ENCODE data around the gene FNDC10. TPM values are rescaled to one million over a fixed set of nuclear protein-coding genes. Genes with fewer than 3 reads are reported as not detected.
"Not testable (repeated sequence)": the region's sequence is repeated elsewhere in the genome, so short reads cannot be mapped to it uniquely, and the experiment has no call there.

Gene FNDC10
- total RNA-seq, 1 donor from 2014 or later: 7.4 TPM

GRCh38 chr1:1634613-1635012 is 34.7 kb upstream of the FNDC10 start:
- not testable (repeated sequence) for H3K79me2 ChIP-seq (ENCODE audit: insufficient read depth, low read length); H3K9me3 ChIP-seq (ENCODE audit: insufficient read depth, low read depth, low read length); H3K36me3 Mint-ChIP-seq (ENCODE audit: low read depth, unreplicated experiment); H3K4me2 ChIP-seq (ENCODE audit: low read length); H3K4me3 ChIP-seq (ENCODE audit: insufficient read depth, low read depth, low read length); DNase-seq (ENCODE audit: low read depth); H3K27me3 Mint-ChIP-seq (ENCODE audit: low read depth, unreplicated experiment); H3K9ac ChIP-seq (ENCODE audit: low read length); H3K27ac ChIP-seq (ENCODE audit: low read depth, low read length); H3K36me3 ChIP-seq (ENCODE audit: insufficient read depth, low read length); H3K4me1 Mint-ChIP-seq (ENCODE audit: low read depth, unreplicated experiment); FAIRE-seq; H3K27ac Mint-ChIP-seq (ENCODE audit: unreplicated experiment); H3K4me3 Mint-ChIP-seq (ENCODE audit: unreplicated experiment); H2AFZ ChIP-seq (ENCODE audit: low read depth, low read length); H3K27me3 ChIP-seq (ENCODE audit: insufficient read depth, low read length); H3K9me3 Mint-ChIP-seq (ENCODE audit: unreplicated experiment); H3K4me1 ChIP-seq (ENCODE audit: insufficient read depth, low read length); H4K20me1 ChIP-seq (ENCODE audit: insufficient read depth, low read length)

- not testable (repeated sequence) for H3K9me3 ChIP-seq (ENCODE audit: insufficient read depth, low read depth, low read length); H3K4me2 ChIP-seq (ENCODE audit: low read length); H3K36me3 ChIP-seq (ENCODE audit: insufficient read depth, low read length); H3K4me1 ChIP-seq (ENCODE audit: insufficient read depth, low read length); H3K36me3 Mint-ChIP-seq (ENCODE audit: low read depth, unreplicated experiment); H3K4me3 Mint-ChIP-seq (ENCODE audit: unreplicated experiment); H3K27ac ChIP-seq (ENCODE audit: low read depth, low read length); FAIRE-seq; H3K4me3 ChIP-seq (ENCODE audit: insufficient read depth, low read depth, low read length); H2AFZ ChIP-seq (ENCODE audit: low read depth, low read length); H3K27ac Mint-ChIP-seq (ENCODE audit: unreplicated experiment); H3K27me3 Mint-ChIP-seq (ENCODE audit: low read depth, unreplicated experiment); H3K9ac ChIP-seq (ENCODE audit: low read length); H3K9me3 Mint-ChIP-seq (ENCODE audit: unreplicated experiment); H3K4me1 Mint-ChIP-seq (ENCODE audit: low read depth, unreplicated experiment); H3K79me2 ChIP-seq (ENCODE audit: insufficient read depth, low read length); DNase-seq (ENCODE audit: low read depth); H4K20me1 ChIP-seq (ENCODE audit: insufficient read depth, low read length); H3K27me3 ChIP-seq (ENCODE audit: insufficient read depth, low read length)
Measured at GRCh38 chr1:1633409-1633808, 33.5 kb upstream of the FNDC10 start.

- no peaks in the 10 kb centered on the region for H3K79me2 ChIP-seq (ENCODE audit: insufficient read depth, low read length)
- FAIRE-seq: no peak
Measured at GRCh38 chr1:1631782-1632420, 32.0 kb upstream of the FNDC10 start, which contains the start of gene MMP23B. Gene MMP23B (plus strand): TSS chr1:1632173. CDS start chr1:1632219, 46 bp downstream.

More at GRCh38 chr1:1631782-1632420, 32.0 kb upstream of the FNDC10 start, which contains the start of gene MMP23B:
- H3K9ac ChIP-seq (ENCODE audit: low read length): no peak within 1 kb of the TSS
- Mint-ChIP-seq H3K4me1 (ENCODE audit: low read depth, unreplicated experiment) (no peaks in the 10 kb centered on the region), H3K27ac (ENCODE audit: unreplicated experiment) (no peak within 1 kb of the TSS), H3K4me3 (ENCODE audit: unreplicated experiment) (peak within 1 kb of the TSS; percentile 72), H3K27me3 (ENCODE audit: low read depth, unreplicated experiment) (no peaks in the 10 kb centered on the region), H3K36me3 (ENCODE audit: low read depth, unreplicated experiment) (peaks cover 3% of the 10 kb centered on the region), H3K9me3 (ENCODE audit: unreplicated experiment) (no peaks in the 10 kb centered on the region)
- no peaks in the 10 kb centered on the region for H3K4me1 ChIP-seq (ENCODE audit: insufficient read depth, low read length)
- H2AFZ ChIP-seq (ENCODE audit: low read depth, low read length): no peak within 1 kb of the TSS
- no peak within 1 kb of the TSS for H3K4me2 ChIP-seq (ENCODE audit: low read length)
- no peak within 1 kb of the TSS for H3K27ac ChIP-seq (ENCODE audit: low read depth, low read length)
- no peak for DNase-seq (ENCODE audit: low read depth)
- H3K36me3 ChIP-seq (ENCODE audit: insufficient read depth, low read length): no peaks in the 10 kb centered on the region
- no peaks in the 10 kb centered on the region for H4K20me1 ChIP-seq (ENCODE audit: insufficient read depth, low read length)
- no peak within 1 kb of the TSS for H3K4me3 ChIP-seq (ENCODE audit: insufficient read depth, low read depth, low read length)
- no peaks in the 10 kb centered on the region for H3K9me3 ChIP-seq (ENCODE audit: insufficient read depth, low read depth, low read length)
- H3K27me3 ChIP-seq (ENCODE audit: insufficient read depth, low read length): peaks cover 3% of the 10 kb centered on the region
- TF ChIP-seq CTCF (IDR thresholded peaks at IDR 0.05; ENCODE audit: insufficient read depth, low read depth, low read length) (no peak), EZH2 (IDR thresholded peaks at IDR 0.05; ENCODE audit: insufficient read depth, low read length) (peak; percentile 85)
